SK-N-SH treated with all-trans-retinoic acid at 6 μM for 48 hours (cell line): ENCODE results near the gene DYSF.

Experiments
- ATAC-seq: fragments of 200-7000 bp; cut with Tn5 transposase; 3 replicates; pipeline ENCODE4 v1.9.1; 2020; ENCODE audit warnings: mild to moderate bottlenecking, moderate library complexity
- BACH2 ChIP-seq: fragments of 250-450 bp; sonication (Bioruptor Pico); IDR thresholded peaks from 2 replicates; pipeline ENCODE4 v1.9.0; 2021; ENCODE audit warnings: mild to moderate bottlenecking, borderline replicate concordance
- CSDC2 ChIP-seq: fragments of 250-450 bp; sonication (Bioruptor Pico); IDR thresholded peaks from 2 replicates; pipeline ENCODE4 v1.5.0; 2020; ENCODE audit warnings: mild to moderate bottlenecking, moderate library complexity
- CSRNP3 ChIP-seq: fragments of 250-450 bp; sonication (Bioruptor Pico); IDR thresholded peaks from 2 replicates; pipeline ENCODE4 v1.5.1; 2021; ENCODE audit warnings: mild to moderate bottlenecking, moderate library complexity
- ESRRG ChIP-seq: fragments of 250-450 bp; sonication (Bioruptor Pico); IDR thresholded peaks from 2 replicates; pipeline ENCODE4 v1.6.1; 2021; ENCODE audit warnings: mild to moderate bottlenecking
- GLIS3 ChIP-seq: fragments of 250-450 bp; sonication (Bioruptor Pico); IDR thresholded peaks from 2 replicates; pipeline ENCODE4 v1.5.0; 2020; ENCODE audit warnings: mild to moderate bottlenecking, moderate library complexity
- ISL1 ChIP-seq: fragments of 250-450 bp; sonication (Bioruptor Pico); IDR thresholded peaks from 2 replicates; pipeline ENCODE4 v2.1.2; 2022; ENCODE audit warnings: mild to moderate bottlenecking, moderate library complexity
- OSR1 ChIP-seq: fragments of 250-450 bp; sonication (Bioruptor Pico); IDR thresholded peaks from 2 replicates; pipeline ENCODE4 v1.8.0; 2022; ENCODE audit warnings: moderate library complexity, mild to moderate bottlenecking, inconsistent platforms
- PATZ1 ChIP-seq: fragments of 250-450 bp; sonication (Bioruptor Pico); IDR thresholded peaks from 2 replicates; pipeline ENCODE4 v1.8.0; 2020; ENCODE audit warnings: mild to moderate bottlenecking, moderate library complexity, borderline replicate concordance
- PPARA ChIP-seq: fragments of 250-450 bp; sonication (Bioruptor Pico); IDR thresholded peaks from 2 replicates; pipeline ENCODE4 v1.5.0; 2020; ENCODE audit warnings: mild to moderate bottlenecking, borderline replicate concordance
- RARB ChIP-seq: fragments of 250-450 bp; sonication (Bioruptor Pico); IDR thresholded peaks from 2 replicates; pipeline ENCODE4 v1.8.0; 2021; ENCODE audit warnings: mild to moderate bottlenecking, moderate library complexity
- SNAI2 ChIP-seq: fragments of 250-450 bp; sonication (Bioruptor Pico); IDR thresholded peaks from 2 replicates; pipeline ENCODE4 v1.5.0; 2020; ENCODE audit warnings: mild to moderate bottlenecking, moderate library complexity
- TCF4 ChIP-seq: fragments of 250-450 bp; sonication (Bioruptor Pico); IDR thresholded peaks from 2 replicates; pipeline ENCODE4 v1.8.0; 2021; ENCODE audit warnings: mild to moderate bottlenecking, moderate library complexity, borderline replicate concordance
- TOX ChIP-seq: fragments of 250-450 bp; sonication (Bioruptor Pico); IDR thresholded peaks from 2 replicates; pipeline ENCODE4 v1.8.0; 2021; ENCODE audit warnings: mild to moderate bottlenecking, moderate library complexity, borderline replicate concordance
- ZC3H10 ChIP-seq: fragments of 250-450 bp; sonication (Bioruptor Pico); IDR thresholded peaks from 2 replicates; pipeline ENCODE4 v1.5.1; 2021; ENCODE audit warnings: mild to moderate bottlenecking, moderate library complexity
- ZFP3 ChIP-seq: fragments of 250-450 bp; sonication (Bioruptor Pico); IDR thresholded peaks from 2 replicates; pipeline ENCODE4 v1.5.0; 2020; ENCODE audit warnings: mild to moderate bottlenecking, moderate library complexity
- ZFP30 ChIP-seq: fragments of 450-650 bp; formaldehyde crosslinking; IDR thresholded peaks from 2 replicates; pipeline ENCODE4 v1.5.0; 2022; ENCODE audit warnings: mild to moderate bottlenecking, moderate library complexity
- ZNF565 ChIP-seq: fragments of 450-650 bp; formaldehyde crosslinking; conservative IDR thresholded peaks from 2 replicates; pipeline ENCODE4 v1.5.0; 2020; ENCODE audit warnings: low read depth, mild to moderate bottlenecking, moderate library complexity
- ZNF70 ChIP-seq: fragments of 450-650 bp; formaldehyde crosslinking; IDR thresholded peaks from 2 replicates; pipeline ENCODE4 v1.5.0; 2020; ENCODE audit warnings: mild to moderate bottlenecking, moderate library complexity
- ZNF8 ChIP-seq: fragments of 450-650 bp; formaldehyde crosslinking; IDR thresholded peaks from 2 replicates; pipeline ENCODE4 v1.5.0; 2020; ENCODE audit warnings: mild to moderate bottlenecking, moderate library complexity
- TF ChIP-seq, protein P1 (sequence below): fragments of 250-450 bp; sonication (Bioruptor Pico); IDR thresholded peaks from 2 replicates; pipeline ENCODE4 v1.5.1; 2020; ENCODE audit warnings: low read depth, mild to moderate bottlenecking, moderate library complexity
- TF ChIP-seq, protein P2 (sequence below): fragments of 250-450 bp; sonication (Bioruptor Pico); IDR thresholded peaks from 2 replicates; pipeline ENCODE4 v1.5.0; 2020; ENCODE audit warnings: mild to moderate bottlenecking, moderate library complexity

The DYSF gene

GRCh38 chr2:71613953-71614925 is 160.9 kb downstream of the DYSF start:
- no peak for ATAC-seq

DNA sequence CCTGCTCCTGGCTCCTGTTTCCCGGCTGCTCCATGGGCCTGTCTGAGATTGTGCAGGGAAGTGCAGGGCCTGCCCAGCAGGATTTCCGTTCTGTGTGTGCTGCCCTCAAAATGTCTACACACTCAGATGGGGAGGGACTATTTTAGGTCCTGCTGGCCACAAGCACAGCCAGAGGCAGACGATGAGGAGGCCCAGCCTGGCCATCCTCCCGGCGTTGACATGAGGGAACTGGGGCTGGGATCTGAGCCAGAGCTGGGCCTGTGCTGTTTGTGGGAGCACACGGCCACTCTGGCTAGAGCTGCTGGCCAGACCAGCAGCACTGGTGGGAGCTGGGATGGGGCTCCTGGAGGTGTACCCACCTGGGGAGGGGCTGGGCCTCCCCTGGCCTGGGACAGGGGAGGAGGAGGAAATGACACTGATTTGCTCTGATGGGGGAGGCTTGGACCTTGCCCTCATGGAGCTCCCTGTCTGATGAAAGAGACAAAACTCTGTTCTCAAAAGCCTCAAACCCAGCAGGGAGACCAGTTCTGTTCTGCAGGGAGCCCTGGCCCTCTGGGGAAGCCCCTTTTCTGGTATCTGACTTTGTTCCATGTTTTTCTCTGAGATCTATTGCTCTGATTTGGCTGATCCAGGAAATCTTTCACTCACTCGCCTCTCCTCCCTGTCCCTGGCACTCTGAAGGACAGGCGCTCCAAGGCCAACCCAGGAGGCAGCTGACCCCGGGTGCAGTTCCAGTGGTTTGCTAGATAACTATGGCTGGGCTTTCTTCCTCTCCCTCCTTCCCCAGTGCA is 161.8 kb downstream of the DYSF start:
- ATAC-seq = no peak

More at GRCh38 chr2:71613953-71614925, 160.9 kb downstream of the DYSF start:
- no peak for TF ChIP-seq CSRNP3 (CRISPR knock-in tag)
- TF ChIP-seq PPARA (CRISPR knock-in tag) = no peak
- no peak for TF ChIP-seq ZFP3 (CRISPR knock-in tag)
- TF ChIP-seq CSDC2 (CRISPR knock-in tag) = no peak
- TF ChIP-seq BACH2 (CRISPR knock-in tag) = no peak
- TF ChIP-seq ZNF70 (CRISPR knock-in tag) = no peak
- no peak for TF ChIP-seq ISL1 (CRISPR knock-in tag)

DNA sequence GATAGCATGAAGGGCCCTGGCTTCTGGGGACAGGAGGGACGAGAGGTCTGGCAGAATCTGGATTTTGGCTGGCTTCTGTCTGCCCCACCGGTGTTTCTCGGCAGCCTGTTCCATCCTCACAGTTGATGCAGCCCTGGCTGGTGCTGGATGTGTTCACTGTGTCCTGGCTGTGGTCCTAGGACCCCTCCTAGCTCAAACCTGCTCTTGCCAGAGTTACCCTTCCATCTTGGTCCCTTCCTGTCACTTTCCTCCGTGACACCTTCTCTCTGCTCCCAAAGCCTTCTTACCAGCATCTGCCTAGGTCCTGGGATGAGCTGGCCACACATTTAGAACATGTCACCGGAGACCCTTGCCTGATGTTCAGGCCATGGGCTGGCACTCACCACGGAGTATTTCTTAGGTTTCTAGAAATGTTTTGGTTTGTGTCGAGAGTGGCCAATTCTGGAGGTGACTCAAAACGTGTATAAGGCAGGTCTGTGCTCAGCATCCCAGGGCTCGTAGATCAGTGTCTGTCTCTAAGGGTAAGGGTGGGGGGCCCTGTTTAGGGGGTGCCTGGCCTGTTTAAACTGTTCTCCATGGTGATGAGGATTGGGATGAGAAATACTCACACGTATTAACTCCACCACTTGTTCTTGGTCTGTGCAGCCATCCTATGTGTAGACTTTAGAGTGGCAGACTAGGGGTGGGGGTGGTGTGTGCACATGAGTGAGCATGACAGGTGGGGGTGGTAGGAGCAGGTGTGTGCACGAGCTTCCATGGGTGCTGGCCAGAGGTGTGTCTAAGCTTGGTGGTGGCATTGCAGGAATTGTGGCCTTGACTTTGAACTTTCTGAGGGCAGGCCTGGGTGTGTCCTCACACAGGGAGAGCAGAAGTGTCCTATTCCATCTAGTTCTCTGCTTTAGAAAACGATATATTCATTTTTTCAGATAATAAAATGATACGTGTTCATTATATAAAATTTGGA is 162.7 kb downstream of the DYSF start:
- no peak for TF ChIP-seq OSR1 (CRISPR knock-in tag)
- TF ChIP-seq ZNF70 (CRISPR knock-in tag) = no peak
- TF ChIP-seq PATZ1 (CRISPR knock-in tag) = no peak
- TF ChIP-seq SNAI2 = no peak
- TF ChIP-seq ISL1 (CRISPR knock-in tag) = no peak
- TF ChIP-seq GLIS3 = no peak
- no peak for TF ChIP-seq CSDC2 (CRISPR knock-in tag)
- TF ChIP-seq, protein P1, sequence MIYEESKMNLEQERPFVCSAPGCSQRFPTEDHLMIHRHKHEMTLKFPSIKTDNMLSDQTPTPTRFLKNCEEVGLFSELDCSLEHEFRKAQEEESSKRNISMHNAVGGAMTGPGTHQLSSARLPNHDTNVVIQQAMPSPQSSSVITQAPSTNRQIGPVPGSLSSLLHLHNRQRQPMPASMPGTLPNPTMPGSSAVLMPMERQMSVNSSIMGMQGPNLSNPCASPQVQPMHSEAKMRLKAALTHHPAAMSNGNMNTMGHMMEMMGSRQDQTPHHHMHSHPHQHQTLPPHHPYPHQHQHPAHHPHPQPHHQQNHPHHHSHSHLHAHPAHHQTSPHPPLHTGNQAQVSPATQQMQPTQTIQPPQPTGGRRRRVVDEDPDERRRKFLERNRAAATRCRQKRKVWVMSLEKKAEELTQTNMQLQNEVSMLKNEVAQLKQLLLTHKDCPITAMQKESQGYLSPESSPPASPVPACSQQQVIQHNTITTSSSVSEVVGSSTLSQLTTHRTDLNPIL (CRISPR knock-in tag) = no peak
- TF ChIP-seq TCF4 (CRISPR knock-in tag) = no peak
- TF ChIP-seq ZFP30 = no peak
- no peak for TF ChIP-seq ZC3H10
- TF ChIP-seq ZNF565 = no peak
- ATAC-seq = no peak

More for the DNA sequence above, 161.8 kb downstream of the DYSF start:
- TF ChIP-seq, protein P1 (CRISPR knock-in tag) = no peak

GRCh38 chr2:71617266-71617665 is 163.9 kb downstream of the DYSF start:
- no peak for ATAC-seq
- TF ChIP-seq OSR1 (CRISPR knock-in tag) (no peak), PPARA (CRISPR knock-in tag) (no peak), ZNF70 (CRISPR knock-in tag) (no peak), GLIS3 (no peak), ISL1 (CRISPR knock-in tag) (no peak), PATZ1 (CRISPR knock-in tag) (no peak), TOX (CRISPR knock-in tag) (no peak), ZC3H10 (no peak), CSDC2 (CRISPR knock-in tag) (no peak), ESRRG (CRISPR knock-in tag) (no peak), TCF4 (CRISPR knock-in tag) (no peak), ZNF8 (no peak), SNAI2 (no peak), RARB (no peak)
- TF ChIP-seq, protein P2, sequence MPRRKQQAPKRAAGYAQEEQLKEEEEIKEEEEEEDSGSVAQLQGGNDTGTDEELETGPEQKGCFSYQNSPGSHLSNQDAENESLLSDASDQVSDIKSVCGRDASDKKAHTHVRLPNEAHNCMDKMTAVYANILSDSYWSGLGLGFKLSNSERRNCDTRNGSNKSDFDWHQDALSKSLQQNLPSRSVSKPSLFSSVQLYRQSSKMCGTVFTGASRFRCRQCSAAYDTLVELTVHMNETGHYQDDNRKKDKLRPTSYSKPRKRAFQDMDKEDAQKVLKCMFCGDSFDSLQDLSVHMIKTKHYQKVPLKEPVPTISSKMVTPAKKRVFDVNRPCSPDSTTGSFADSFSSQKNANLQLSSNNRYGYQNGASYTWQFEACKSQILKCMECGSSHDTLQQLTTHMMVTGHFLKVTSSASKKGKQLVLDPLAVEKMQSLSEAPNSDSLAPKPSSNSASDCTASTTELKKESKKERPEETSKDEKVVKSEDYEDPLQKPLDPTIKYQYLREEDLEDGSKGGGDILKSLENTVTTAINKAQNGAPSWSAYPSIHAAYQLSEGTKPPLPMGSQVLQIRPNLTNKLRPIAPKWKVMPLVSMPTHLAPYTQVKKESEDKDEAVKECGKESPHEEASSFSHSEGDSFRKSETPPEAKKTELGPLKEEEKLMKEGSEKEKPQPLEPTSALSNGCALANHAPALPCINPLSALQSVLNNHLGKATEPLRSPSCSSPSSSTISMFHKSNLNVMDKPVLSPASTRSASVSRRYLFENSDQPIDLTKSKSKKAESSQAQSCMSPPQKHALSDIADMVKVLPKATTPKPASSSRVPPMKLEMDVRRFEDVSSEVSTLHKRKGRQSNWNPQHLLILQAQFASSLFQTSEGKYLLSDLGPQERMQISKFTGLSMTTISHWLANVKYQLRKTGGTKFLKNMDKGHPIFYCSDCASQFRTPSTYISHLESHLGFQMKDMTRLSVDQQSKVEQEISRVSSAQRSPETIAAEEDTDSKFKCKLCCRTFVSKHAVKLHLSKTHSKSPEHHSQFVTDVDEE (CRISPR knock-in tag) = no peak
